Cardiac muscle cell (in vitro differentiated cells and primary cell): ENCODE measurements around the gene AFF2. TPM values are rescaled to one million over a fixed set of nuclear protein-coding genes. Genes with fewer than 3 reads are reported as not detected.

Source experiments
- DNase-seq, 2 donors: peaks; one replicate each; pipeline versions ENCODE4 v3.0.0 to v3.0.0-alpha.2; 2010 to 2017; ENCODE audit warnings: low read depth in 1 of 2, low spot score in 1 of 2
- H3K27ac ChIP-seq: fragments of 200-600 bp; sonication (generic); 2 replicates; pipeline ENCODE4 v1.5.1; 2016
- H3K27me3 ChIP-seq: fragments of 200-600 bp; sonication (generic); 2 replicates; pipeline ENCODE4 v1.6.0; 2016; ENCODE audit warnings: control low read depth
- H3K36me3 ChIP-seq: fragments of 200-600 bp; sonication (generic); 2 replicates; pipeline ENCODE4 v1.5.1; 2016; ENCODE audit warnings: control low read depth
- H3K4me1 ChIP-seq: fragments of 200-600 bp; sonication (generic); 2 replicates; pipeline ENCODE4 v1.8.1; 2017; ENCODE audit warnings: low read depth, mild to moderate bottlenecking, mixed run types
- H3K4me3 ChIP-seq: fragments of 200-600 bp; sonication (generic); 2 replicates; pipeline ENCODE4 v1.5.1; 2016; ENCODE audit warnings: mild to moderate bottlenecking
- H3K9me3 ChIP-seq: fragments of 200-600 bp; sonication (generic); 2 replicates; pipeline ENCODE4 v1.5.1; 2017; ENCODE audit warnings: low read depth, mild to moderate bottlenecking, control low read depth
- CTCF ChIP-seq: IDR thresholded peaks from 2 replicates; pipeline ENCODE4 v1.5.1; 2012; ENCODE audit warnings: low read depth, mild to moderate bottlenecking, low read length
- polyA plus RNA-seq: library from polyadenylated mRNA; unstranded; fragments of >200 nt; fragmentation: Nextera tagmentation; extraction: Ambion mirVana; gene quantifications from 2 replicates; pipeline ENCODE4 v1.2.1, GENCODE V29; 2016
- total RNA-seq: library from RNA; depleted of rRNA; stranded (reverse); fragments of >200 nt; gene quantifications from 2 replicates; pipeline ENCODE4 v1.2.3, GENCODE V29; 2016

AFF2 gene
- total and polyA plus RNA-seq, 2 experiments from 2014 or later, result 4.4 to 8.3 TPM

- DNase-seq, result no peak
- Histone ChIP-seq H3K4me3 (no peak overlapping the region), H3K36me3 (no peaks in the 10 kb centered on the region), H3K9me3 (no peaks in the 10 kb centered on the region), H3K27ac (no peak overlapping the region), H3K27me3 (no peaks in the 10 kb centered on the region), H3K4me1 (no peaks in the 10 kb centered on the region)
- no peak for TF ChIP-seq CTCF
Measured at GRCh38 chrX:149010013-149010852, 509.8 kb downstream of the AFF2 start.

GRCh38 chrX:149010853-149011224 lies 510.4 kb downstream of the AFF2 start:
- no peak for TF ChIP-seq CTCF
- H3K36me3 ChIP-seq, result no peaks in the 10 kb centered on the region
- no peak for DNase-seq
- H3K27ac ChIP-seq, result no peak overlapping the region
- H3K27me3 ChIP-seq, result no peaks in the 10 kb centered on the region
- H3K4me3 ChIP-seq, result no peak overlapping the region
- no peaks in the 10 kb centered on the region for H3K4me1 ChIP-seq
- no peaks in the 10 kb centered on the region for H3K9me3 ChIP-seq

GRCh38 chrX:149013081-149013480 lies 512.7 kb downstream of the AFF2 start:
- H3K9me3 ChIP-seq, result no peaks in the 10 kb centered on the region

GRCh38 chrX:149021159-149021558 lies 520.7 kb downstream of the AFF2 start:
- Histone ChIP-seq H3K4me1 (no peaks in the 10 kb centered on the region), H3K27me3 (no peaks in the 10 kb centered on the region), H3K4me3 (no peak overlapping the region), H3K27ac (no peak overlapping the region), H3K36me3 (no peaks in the 10 kb centered on the region), H3K9me3 (no peaks in the 10 kb centered on the region)
- no peak for DNase-seq
- no peak for TF ChIP-seq CTCF

More at GRCh38 chrX:149013081-149013480, 512.7 kb downstream of the AFF2 start:
- Histone ChIP-seq H3K27me3 (no peaks in the 10 kb centered on the region), H3K27ac (no peak overlapping the region), H3K36me3 (no peaks in the 10 kb centered on the region), H3K4me1 (no peaks in the 10 kb centered on the region), H3K4me3 (no peak overlapping the region)
- TF ChIP-seq CTCF, result no peak
- DNase-seq, result no peak

GRCh38 chrX:149022485-149022884 lies 522.1 kb downstream of the AFF2 start:
- Histone ChIP-seq H3K9me3 (no peaks in the 10 kb centered on the region), H3K27me3 (no peaks in the 10 kb centered on the region), H3K4me3 (no peak overlapping the region), H3K27ac (no peak overlapping the region), H3K4me1 (no peaks in the 10 kb centered on the region), H3K36me3 (no peaks in the 10 kb centered on the region)
- no peak for DNase-seq
- no peak for TF ChIP-seq CTCF
